H1 (cell line): ENCODE results near the gene MKRN2OS. TPM values are rescaled to one million over a fixed set of nuclear protein-coding genes. Genes with fewer than 3 reads are reported as not detected.

Experiments used
- CTCF ChIA-PET: fragments of 300-600 bp; sonication (Branson Sonifier 250); formaldehyde crosslinking; loops from one replicate; lab custom pipeline; 2021; ENCODE audit not compliant: partially characterized antibody; lab: Charles Lee
- POLR2A ChIA-PET: fragments of 300-600 bp; sonication (Branson Sonifier 250); formaldehyde crosslinking; loops from one replicate; lab custom pipeline; 2021; ENCODE audit warnings: inconsistent platforms; ENCODE audit not compliant: partially characterized antibody; lab: Charles Lee
- DNase-seq, 2 experiments: peaks; one replicate each; pipeline versions ENCODE4 v3.0.0 to v3.0.0-alpha.2; 2010 to 2022; ENCODE audit warnings: low spot score in 2 of 2, low read depth in 1 of 2, mixed read lengths in 1 of 2
- FAIRE-seq: peaks from 2 replicates; lab custom pipeline; 2011; peaks lifted over from hg19 to GRCh38; lab: Jason Lieb, UNC
- H2AFZ ChIP-seq: 2 replicates; pipeline ENCODE4 v1.8.1; 2012; ENCODE audit warnings: low read length, inconsistent platforms
- H2AK5ac ChIP-seq: 2 replicates; pipeline ENCODE4 v1.6.1; 2013; ENCODE audit warnings: low read depth, low read length
- H2BK120ac ChIP-seq: replicated peaks from 2 replicates; pipeline ENCODE3; 2013; ENCODE audit warnings: low read depth, low read length, inconsistent platforms
- H2BK12ac ChIP-seq: 2 replicates; pipeline ENCODE4 v1.6.1; 2013; ENCODE audit warnings: low read depth, low read length
- H2BK15ac ChIP-seq: 2 replicates; pipeline ENCODE4 v1.6.1; 2013; ENCODE audit warnings: low read length
- H2BK20ac ChIP-seq: 2 replicates; pipeline ENCODE4 v1.6.1; 2013; ENCODE audit warnings: low read length
- H2BK5ac ChIP-seq: 2 replicates; pipeline ENCODE4 v1.6.1; 2013; ENCODE audit warnings: low read depth, low read length
- H3K14ac ChIP-seq: 2 replicates; pipeline ENCODE4 v1.6.1; 2013; ENCODE audit warnings: inconsistent platforms; ENCODE audit not compliant: insufficient read length
- H3K18ac ChIP-seq: 2 replicates; pipeline ENCODE4 v1.6.1; 2013; ENCODE audit warnings: low read length; ENCODE audit errors: extremely low read depth
- H3K23ac ChIP-seq: 2 replicates; pipeline ENCODE4 v1.6.1; 2013; ENCODE audit warnings: inconsistent platforms; ENCODE audit not compliant: insufficient read length
- H3K23me2 ChIP-seq: 2 replicates; pipeline ENCODE4 v1.6.1; 2013; ENCODE audit warnings: low read depth, low read length
- H3K27ac ChIP-seq: 2 replicates; pipeline ENCODE4 v1.6.1; 2011; ENCODE audit warnings: low read depth, low read length, inconsistent platforms
- H3K27me3 ChIP-seq, 4 experiments: replicated peaks in 1 of 4; 1 replicate in 1 of 4; 2 replicates in 3 of 4; pipeline versions ENCODE4 v1.6.1 to v1.8.1; 2011 to 2013; ENCODE audit warnings: low read length in 3 of 4, mild to moderate bottlenecking in 3 of 4, inconsistent platforms in 2 of 4, mixed read lengths in 2 of 4, moderate library complexity in 1 of 4; ENCODE audit not compliant: control insufficient read depth in 3 of 4, insufficient read depth in 3 of 4; ENCODE audit errors: extremely low read depth in 1 of 4
- H3K36me3 ChIP-seq, 4 experiments: 2 replicates each; pipeline versions ENCODE4 v1.6.1 to v1.8.1; 2011 to 2013; ENCODE audit warnings: mild to moderate bottlenecking in 4 of 4, low read length in 3 of 4, moderate library complexity in 2 of 4, control low read depth in 1 of 4, inconsistent platforms in 1 of 4; ENCODE audit not compliant: insufficient read depth in 4 of 4, control insufficient read depth in 2 of 4
- H3K4ac ChIP-seq: replicated peaks from 2 replicates; pipeline ENCODE3; 2013; ENCODE audit warnings: low read length, low read depth, mixed read lengths, inconsistent platforms; ENCODE audit not compliant: insufficient read length
- H3K4me1 ChIP-seq, 4 experiments: replicated peaks in 1 of 4; 1 replicate in 1 of 4; 2 replicates in 3 of 4; pipeline versions ENCODE4 v1.6.1 to v1.8.1; 2011 to 2013; ENCODE audit warnings: low read length in 3 of 4, inconsistent platforms in 2 of 4, mixed read lengths in 1 of 4; ENCODE audit not compliant: insufficient read depth in 4 of 4, control insufficient read depth in 3 of 4
- H3K4me2 ChIP-seq, 2 experiments: 2 replicates each; pipeline versions ENCODE4 v1.6.1 to v1.8.1; 2011 to 2013; ENCODE audit warnings: low read depth in 2 of 2, low read length in 2 of 2, control low read depth in 1 of 2, inconsistent platforms in 1 of 2, mild to moderate bottlenecking in 1 of 2; ENCODE audit not compliant: insufficient read depth in 1 of 2
- H3K4me3 ChIP-seq, 4 experiments: fragments of 200-600, 300-600 bp in 1 of 4; sonication (generic), shearing (Covaris generic), sonication (Bioruptor Twin) in 1 of 4; 2 replicates each; pipeline versions ENCODE4 v1.5.1 to v1.8.1; 2011 to 2016; ENCODE audit warnings: low read length in 4 of 4, low read depth in 3 of 4, control low read depth in 2 of 4, inconsistent platforms in 2 of 4, mild to moderate bottlenecking in 2 of 4, mixed read lengths in 1 of 4, moderate library complexity in 1 of 4; ENCODE audit not compliant: insufficient read depth in 2 of 4; ENCODE audit errors: extremely low read depth in 1 of 4
- H3K56ac ChIP-seq: replicated peaks from 2 replicates; pipeline ENCODE3; 2013; ENCODE audit warnings: low read depth, mild to moderate bottlenecking, mixed read lengths, low read length, inconsistent platforms; ENCODE audit not compliant: insufficient read length
- H3K79me1 ChIP-seq: 2 replicates; pipeline ENCODE4 v1.6.1; 2013; ENCODE audit warnings: low read depth, low read length, control low read depth
- H3K79me2 ChIP-seq, 2 experiments: 2 replicates each; pipeline versions ENCODE4 v1.6.1 to v1.8.1; 2012 to 2013; ENCODE audit warnings: low read length in 2 of 2, mild to moderate bottlenecking in 2 of 2, inconsistent platforms in 1 of 2; ENCODE audit not compliant: insufficient read depth in 2 of 2, control insufficient read depth in 1 of 2
- H3K9ac ChIP-seq, 4 experiments: replicated peaks in 1 of 4; 1 replicate in 1 of 4; 2 replicates in 3 of 4; pipeline versions ENCODE4 v1.6.1 to v1.8.1; 2011 to 2013; ENCODE audit warnings: low read depth in 3 of 4, low read length in 3 of 4, control low read depth in 2 of 4, mild to moderate bottlenecking in 2 of 4, moderate library complexity in 2 of 4, inconsistent platforms in 1 of 4; ENCODE audit errors: extremely low read depth in 1 of 4
- H3K9me3 ChIP-seq, 2 experiments: 2 replicates each; pipeline versions ENCODE4 v1.6.1 to v1.8.1; 2012 to 2013; ENCODE audit warnings: mild to moderate bottlenecking in 2 of 2, moderate library complexity in 2 of 2, control low read depth in 1 of 2, inconsistent platforms in 1 of 2, low read depth in 1 of 2, low read length in 1 of 2, mixed read lengths in 1 of 2; ENCODE audit not compliant: insufficient read depth in 2 of 2
- H4K20me1 ChIP-seq, 2 experiments: replicated peaks in 1 of 2; 2 replicates each; pipeline versions ENCODE3 to v1.8.1; 2011 to 2013; ENCODE audit warnings: inconsistent platforms in 2 of 2, low read length in 2 of 2, mild to moderate bottlenecking in 1 of 2; ENCODE audit not compliant: insufficient read depth in 2 of 2, control insufficient read depth in 1 of 2
- H4K5ac ChIP-seq: 2 replicates; pipeline ENCODE4 v1.6.1; 2013; ENCODE audit warnings: low read length, low read depth, mixed read lengths, inconsistent platforms; ENCODE audit not compliant: insufficient read length
- H4K8ac ChIP-seq: 2 replicates; pipeline ENCODE4 v1.8.0; 2013; ENCODE audit warnings: mild to moderate bottlenecking, moderate library complexity, low read length, inconsistent platforms; ENCODE audit not compliant: insufficient read depth; ENCODE audit errors: extremely low read depth
- H4K91ac ChIP-seq: replicated peaks from 2 replicates; pipeline ENCODE3; 2013; ENCODE audit warnings: low read length, mixed read lengths, inconsistent platforms; ENCODE audit not compliant: insufficient read length
- HDAC6 ChIP-seq: IDR thresholded peaks from one replicate; pipeline ENCODE4 v1.7.1; 2012; ENCODE audit warnings: low read depth, mild to moderate bottlenecking, inconsistent platforms, low read length, moderate library complexity
- NRF1 ChIP-seq: IDR thresholded peaks from 2 replicates; pipeline ENCODE4 v1.6.1; 2011; ENCODE audit warnings: mild to moderate bottlenecking, low read depth, low read length, improper control_type of control experiment
- RXRA ChIP-seq: IDR thresholded peaks from 2 replicates; pipeline ENCODE4 v1.6.1; 2011; ENCODE audit warnings: low read depth, mild to moderate bottlenecking, low read length, moderate library complexity; ENCODE audit not compliant: insufficient read depth
- SP2 ChIP-seq: IDR thresholded peaks from 2 replicates; pipeline ENCODE4 v1.6.1; 2012; ENCODE audit warnings: mild to moderate bottlenecking, low read length, inconsistent platforms
- WGBS, 2 experiments: shearing (Covaris generic) in 1 of 2; methylation state at CpG; one replicate each; pipeline versions ENCODE4 v1.1.6 to v1.1.7; 2013 to 2015; ENCODE audit warnings: low lambda C conversion rate in 2 of 2, mixed read lengths in 2 of 2, inconsistent platforms in 1 of 2, low coverage in 1 of 2, missing lambda C conversion rate in 1 of 2; ENCODE audit not compliant: insufficient replicate concordance in 2 of 2, insufficient coverage in 1 of 2, insufficient read length in 1 of 2; ENCODE audit errors: extremely low coverage in 1 of 2, missing lambda C conversion rate in 1 of 2; 5-methylcytosine and 5-hydroxymethylcytosine counted together
- polyA plus RNA-seq, 7 experiments: library from polyadenylated mRNA; depleted of rRNA in 3 of 7; stranded (reverse) in 5 of 7; unstranded in 2 of 7; fragments of >200 nt in 5 of 7; fragments of 200-250 nt in 2 of 7; gene quantifications; 1 replicate in 5 of 7; 2 replicates in 1 of 7; 4 replicates in 1 of 7; pipeline versions ENCODE4 v1.2.1 to v1.2.3, GENCODE V29; 2011 to 2013; ENCODE audit warnings: missing spikeins in 2 of 7, mixed read lengths in 2 of 7
- total RNA-seq: library from RNA; stranded (reverse); fragmentation: NEBNext Ultra II Directional; extraction: Animal tissue kit (Norgen Biotek cat#: 25700); gene quantifications from 2 replicates; pipeline ENCODE4 v1.2.1, GENCODE V29; 2021
- TF ChIP-seq, protein P1 (sequence below), 3 experiments: IDR thresholded peaks; 1 replicate in 2 of 3; 2 replicates in 1 of 3; pipeline versions ENCODE4 v1.5.1 to v1.6.1; 2011; ENCODE audit warnings: low read length in 3 of 3, mild to moderate bottlenecking in 3 of 3, inconsistent platforms in 2 of 3, low read depth in 1 of 3, moderate library complexity in 1 of 3; ENCODE audit not compliant: insufficient read depth in 1 of 3; ENCODE audit errors: control extremely low read depth in 1 of 3

MKRN2OS gene
- total and polyA plus RNA-seq, 2 of the 8 experiments (the other 6 are each of a cell fraction or from before 2014, with no cell fraction given): 0.15 to 0.41 TPM

DNA sequence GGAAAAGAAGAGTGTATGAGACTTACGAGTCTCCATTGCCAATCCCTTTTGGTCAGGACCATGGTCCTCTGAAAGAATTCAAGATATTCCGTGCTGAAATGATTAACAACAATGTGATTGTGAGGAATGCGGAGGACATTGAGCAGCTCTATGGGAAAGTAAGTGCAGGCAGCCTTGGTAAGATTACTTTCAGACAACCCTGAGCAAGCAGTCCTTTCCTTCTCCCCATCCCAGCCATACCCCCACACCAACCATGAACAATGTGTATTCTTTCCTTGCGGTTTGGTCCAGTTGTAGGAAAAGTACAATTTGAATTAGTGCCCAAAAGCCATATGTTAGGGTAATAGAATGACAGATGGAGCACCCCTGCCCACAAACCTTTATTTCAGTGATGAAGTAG lies 55.5 kb downstream of the MKRN2OS start:
- FAIRE-seq (no peak), DNase-seq (no peak)
- Histone ChIP-seq H3K9ac (no peak overlapping the region), H3K18ac (no peak overlapping the region), H4K5ac (no peak overlapping the region), H3K4ac (no peak overlapping the region), H2AK5ac (no peak overlapping the region), H3K36me3 (peaks cover 0 to 38% (median 13%) of the 10 kb centered on the region in 4 experiments; a peak in 6 of 8 replicates), H4K91ac (no peak overlapping the region), H3K27me3 (no peaks in the 10 kb centered on the region), H3K79me2 (peaks cover 0 to 36% of the 10 kb centered on the region in 2 experiments; a peak in 2 of 4 replicates), H3K14ac (no peak overlapping the region), H2BK120ac (no peak overlapping the region), H4K8ac (no peak overlapping the region), H3K9me3 (no peaks in the 10 kb centered on the region), H4K20me1 (peaks cover 0 to 1% of the 10 kb centered on the region in 2 experiments), H3K23ac (no peak overlapping the region), H3K4me3 (no peak overlapping the region), H2BK5ac (no peak overlapping the region), H3K56ac (no peak overlapping the region), H3K23me2 (peaks cover 3% of the 10 kb centered on the region; the same call in 1 of the 2 replicates), H3K79me1 (peaks cover 12% of the 10 kb centered on the region; the same call in 1 of the 2 replicates), H2BK15ac (no peak overlapping the region), H3K4me2 (no peak overlapping the region), H3K4me1 (peaks cover 0 to 3% (median 2%) of the 10 kb centered on the region in 4 experiments; a peak in 2 of 7 replicates), H2BK12ac (no peak overlapping the region), H2AFZ (no peak overlapping the region), H2BK20ac (no peak overlapping the region), H3K27ac (no peak overlapping the region)
- CTCF ChIA-PET: no interaction called here
- TF ChIP-seq RXRA (no peak), HDAC6 (no peak), SP2 (no peak), NRF1 (no peak)
- TF ChIP-seq, protein P1, sequence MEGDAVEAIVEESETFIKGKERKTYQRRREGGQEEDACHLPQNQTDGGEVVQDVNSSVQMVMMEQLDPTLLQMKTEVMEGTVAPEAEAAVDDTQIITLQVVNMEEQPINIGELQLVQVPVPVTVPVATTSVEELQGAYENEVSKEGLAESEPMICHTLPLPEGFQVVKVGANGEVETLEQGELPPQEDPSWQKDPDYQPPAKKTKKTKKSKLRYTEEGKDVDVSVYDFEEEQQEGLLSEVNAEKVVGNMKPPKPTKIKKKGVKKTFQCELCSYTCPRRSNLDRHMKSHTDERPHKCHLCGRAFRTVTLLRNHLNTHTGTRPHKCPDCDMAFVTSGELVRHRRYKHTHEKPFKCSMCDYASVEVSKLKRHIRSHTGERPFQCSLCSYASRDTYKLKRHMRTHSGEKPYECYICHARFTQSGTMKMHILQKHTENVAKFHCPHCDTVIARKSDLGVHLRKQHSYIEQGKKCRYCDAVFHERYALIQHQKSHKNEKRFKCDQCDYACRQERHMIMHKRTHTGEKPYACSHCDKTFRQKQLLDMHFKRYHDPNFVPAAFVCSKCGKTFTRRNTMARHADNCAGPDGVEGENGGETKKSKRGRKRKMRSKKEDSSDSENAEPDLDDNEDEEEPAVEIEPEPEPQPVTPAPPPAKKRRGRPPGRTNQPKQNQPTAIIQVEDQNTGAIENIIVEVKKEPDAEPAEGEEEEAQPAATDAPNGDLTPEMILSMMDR (IDR thresholded peaks at IDR 0.05; ENCODE audit: control extremely low read depth in 1 of 3, insufficient read depth in 1 of 3, low read depth in 1 of 3, low read length in 3 of 3): no peak
- WGBS, 2 experiments: 91% methylated on average over 4 of the region's 4 CpGs; no CpG with 5 or more reads in 1 of the 2 experiments
- POLR2A ChIA-PET: no interaction called here
